Colon (tissue), 2 donors: Measurements from ENCODE around the gene CKAP2L.

Experiments used
- FAIRE-seq: peaks from 2 replicates; lab custom pipeline; 2012; peaks lifted over from hg19 to GRCh38; lab: Jason Lieb, UNC
- donor health status: control.
- donor health status: control.

Gene CKAP2L

DNA sequence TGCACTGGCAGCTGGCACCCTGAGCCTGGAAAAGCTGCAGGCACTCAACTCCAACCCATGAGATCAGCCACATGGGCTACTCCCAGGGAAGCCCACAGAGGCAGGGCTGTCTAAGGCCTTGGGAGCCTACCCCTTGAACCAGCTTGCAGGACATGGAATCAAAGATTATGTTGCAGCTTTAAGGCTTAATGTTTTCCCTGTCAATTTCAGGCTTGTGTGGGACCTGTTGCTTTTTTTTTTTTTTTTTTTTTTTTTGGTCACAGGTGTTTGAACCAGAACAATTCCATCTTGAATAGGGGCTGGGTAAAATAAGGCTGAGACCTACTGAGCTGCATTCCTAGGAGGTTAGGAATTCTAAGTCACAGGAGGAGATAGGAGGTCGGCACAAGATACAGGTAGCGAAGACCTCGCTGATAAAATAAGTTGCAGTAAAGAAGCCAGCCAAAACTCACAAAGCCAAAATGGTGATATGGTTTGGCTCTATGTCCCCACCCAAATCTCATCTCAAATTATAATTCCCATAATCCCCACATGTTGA, 27.4 kb upstream of the CKAP2L start:
- no peak for FAIRE-seq

GRCh38 chr2:112791019-112791418, 26.6 kb upstream of the CKAP2L start:
- no peak for FAIRE-seq

- no peak for FAIRE-seq
Observed at GRCh38 chr2:112790305-112790704, 25.9 kb upstream of the CKAP2L start.

DNA sequence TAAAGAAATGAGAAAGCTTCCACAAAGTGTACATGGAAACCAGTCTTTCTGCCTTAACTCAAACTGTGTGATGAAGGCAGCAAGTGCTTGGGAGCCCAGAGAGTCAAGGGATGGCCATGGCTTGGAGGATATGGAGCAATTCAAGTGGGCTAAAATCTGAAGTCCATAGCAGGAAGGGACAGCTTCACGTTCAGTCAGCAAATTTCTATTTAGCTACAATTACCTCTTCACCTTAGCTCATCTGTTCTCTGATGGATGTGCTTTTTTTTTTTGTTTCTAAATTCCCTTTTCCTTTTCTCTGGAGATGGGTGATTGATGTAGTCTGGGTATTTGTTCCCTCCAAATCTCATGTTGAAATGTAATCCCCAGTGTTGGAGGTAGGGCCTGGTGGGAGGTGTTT, 24.8 kb upstream of the CKAP2L start:
- FAIRE-seq: no peak

GRCh38 chr2:112788653-112789052, 24.2 kb upstream of the CKAP2L start:
- FAIRE-seq: no peak

DNA sequence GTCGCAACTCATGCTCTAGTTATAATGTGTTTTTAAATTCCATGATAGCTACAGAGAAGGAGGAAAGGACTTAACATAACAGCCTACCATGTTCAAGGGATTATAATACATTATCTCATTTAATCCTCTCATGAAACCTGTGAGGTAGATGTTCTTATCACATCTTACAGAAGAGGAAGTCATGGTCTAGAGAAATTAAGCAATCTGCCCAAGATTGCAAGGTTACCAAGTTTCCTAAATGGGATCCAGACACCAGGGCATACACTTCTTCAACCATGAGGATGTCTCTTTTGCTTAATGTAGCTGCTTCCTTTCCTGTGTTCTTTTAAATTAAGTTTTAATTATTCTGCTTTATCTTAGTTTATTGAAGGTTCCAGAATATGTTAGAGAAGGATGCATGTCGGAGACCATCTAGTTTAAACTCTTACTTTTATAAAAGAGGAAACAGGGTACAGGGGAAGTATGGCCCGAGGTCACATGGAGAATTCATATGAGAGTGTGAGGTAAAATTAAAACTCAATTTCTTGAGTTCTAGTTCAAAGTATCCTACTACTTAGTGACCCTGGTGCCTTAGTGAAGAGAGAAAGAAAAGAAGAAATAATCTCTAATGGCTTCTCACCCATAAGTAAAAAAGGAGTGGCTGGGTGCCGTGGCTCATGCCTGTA, 23.5 kb upstream of the CKAP2L start:
- no peak for FAIRE-seq

GRCh38 chr2:112787294-112787693, 22.9 kb upstream of the CKAP2L start:
- FAIRE-seq: no peak

DNA sequence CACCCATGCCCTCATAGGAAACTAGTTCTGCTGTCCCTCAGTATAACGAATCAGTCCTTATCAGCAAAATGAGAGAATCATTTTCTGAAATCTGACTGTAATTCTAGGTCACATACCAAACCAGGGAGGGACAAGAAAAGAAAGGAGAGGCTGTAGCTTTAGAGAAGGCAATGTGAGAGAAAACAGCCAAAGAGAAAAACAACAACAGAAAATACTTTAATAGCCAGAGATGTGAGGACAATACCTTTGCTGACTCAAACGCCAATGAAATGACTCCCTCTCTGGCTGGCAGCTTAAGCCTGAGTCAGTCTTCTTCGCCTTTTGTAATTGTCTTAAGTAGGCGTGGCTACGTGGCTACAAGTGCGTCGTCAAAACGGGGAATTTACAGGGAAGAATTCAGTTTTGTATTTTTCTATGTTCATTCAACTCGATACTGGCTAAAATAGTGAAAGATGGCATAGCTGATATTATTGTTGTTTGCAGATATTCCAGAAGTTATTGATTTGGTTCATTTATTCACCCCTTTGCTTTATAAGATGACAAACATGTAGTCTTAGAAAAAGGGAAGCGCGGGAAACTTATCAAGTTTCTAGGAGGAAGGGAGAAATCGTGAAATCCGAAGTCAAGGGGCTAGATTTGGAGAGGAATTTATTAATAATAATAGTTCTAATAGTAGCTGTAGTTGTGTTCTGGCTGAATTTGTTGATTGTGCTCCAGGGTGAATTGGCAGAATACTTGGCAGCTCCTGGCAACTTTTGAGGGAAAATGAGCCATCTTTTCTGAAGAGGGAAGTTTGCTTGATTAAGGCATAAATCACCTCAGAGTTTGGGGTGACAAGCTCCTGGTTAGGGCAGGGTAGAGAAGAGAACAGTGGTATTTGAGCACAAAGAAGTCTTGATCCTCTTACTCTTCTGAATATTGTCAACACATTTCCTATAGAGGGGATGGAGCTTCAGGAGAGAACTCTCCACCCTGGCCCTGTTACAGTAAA, 20.1 kb upstream of the CKAP2L start, which contains the start of gene IL1A:
Gene IL1A (minus strand): TSS at position 295 of the 991 bp plus-strand sequence. CDS start 723 bp downstream, outside the sequence.
- no peak for FAIRE-seq

- FAIRE-seq: no peak
Observed at GRCh38 chr2:112783187-112783714, 18.8 kb upstream of the CKAP2L start.

DNA sequence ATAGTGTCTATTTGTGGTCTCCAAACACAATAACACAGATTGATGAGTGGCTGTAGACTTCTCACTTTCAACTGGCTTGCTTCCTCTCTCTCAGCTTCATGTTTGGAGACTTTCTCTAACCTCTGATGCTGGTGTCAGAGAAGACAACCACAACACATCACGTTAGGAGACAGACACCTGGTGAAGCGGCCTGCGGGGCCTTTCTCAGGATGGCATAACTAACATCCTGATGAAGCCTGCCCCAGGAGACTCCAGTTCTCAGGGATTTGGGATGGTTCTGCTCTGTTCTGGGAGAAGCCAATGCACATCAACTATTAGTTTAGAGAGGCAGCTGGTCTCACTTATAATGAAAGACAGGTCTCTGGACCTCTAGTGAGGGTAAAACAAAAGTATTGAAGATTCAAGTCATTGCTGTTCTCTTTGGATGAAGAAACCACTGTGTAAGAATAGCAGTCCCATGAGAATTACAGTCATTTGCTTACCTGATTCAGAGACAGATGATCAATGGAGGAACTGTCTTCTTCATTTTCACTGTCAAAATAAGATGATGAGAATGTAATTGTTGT, 17.9 kb upstream of the CKAP2L start:
- no peak for FAIRE-seq

DNA sequence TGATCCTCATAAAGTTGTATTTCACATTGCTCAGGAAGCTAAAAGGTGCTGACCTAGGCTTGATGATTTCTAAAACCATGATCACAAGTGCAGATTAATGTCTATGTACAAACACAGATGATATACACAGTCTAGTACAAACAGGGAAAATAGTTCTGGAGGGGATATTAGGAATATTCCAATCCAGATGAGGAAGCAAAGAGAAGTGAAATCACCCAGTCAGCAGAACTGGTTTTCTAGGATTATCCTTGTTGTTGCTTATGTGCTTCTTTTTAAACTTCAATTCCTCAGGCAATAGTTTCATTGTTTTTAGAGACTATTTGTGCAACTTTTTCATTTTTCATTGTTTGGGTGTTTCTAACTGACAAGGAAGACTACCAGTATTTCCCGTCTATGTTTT, 15.2 kb upstream of the CKAP2L start:
- no peak for FAIRE-seq

DNA sequence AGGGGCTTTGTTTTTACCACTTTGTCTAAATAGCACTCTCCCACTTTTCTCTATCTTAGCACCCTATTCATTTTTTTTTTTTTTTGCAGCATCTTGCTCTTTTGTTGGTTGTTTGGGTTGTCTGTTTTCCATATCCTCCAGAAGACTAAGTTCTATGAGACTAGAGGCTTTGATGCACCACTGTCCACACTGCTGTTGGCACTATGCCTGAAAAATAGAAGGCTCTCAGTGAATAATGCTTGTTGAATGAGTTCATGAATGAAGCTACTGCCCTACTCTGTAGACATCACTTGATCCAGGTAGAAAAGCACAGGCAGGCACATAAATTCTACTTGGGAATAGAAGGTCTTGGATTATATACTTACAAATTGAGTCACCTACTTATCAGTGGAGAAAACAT, 12.6 kb upstream of the CKAP2L start:
- FAIRE-seq: no peak

GRCh38 chr2:112776113-112776512, 11.7 kb upstream of the CKAP2L start:
- FAIRE-seq: no peak

GRCh38 chr2:112774536-112775285, 10.3 kb upstream of the CKAP2L start:
- FAIRE-seq: no peak

DNA sequence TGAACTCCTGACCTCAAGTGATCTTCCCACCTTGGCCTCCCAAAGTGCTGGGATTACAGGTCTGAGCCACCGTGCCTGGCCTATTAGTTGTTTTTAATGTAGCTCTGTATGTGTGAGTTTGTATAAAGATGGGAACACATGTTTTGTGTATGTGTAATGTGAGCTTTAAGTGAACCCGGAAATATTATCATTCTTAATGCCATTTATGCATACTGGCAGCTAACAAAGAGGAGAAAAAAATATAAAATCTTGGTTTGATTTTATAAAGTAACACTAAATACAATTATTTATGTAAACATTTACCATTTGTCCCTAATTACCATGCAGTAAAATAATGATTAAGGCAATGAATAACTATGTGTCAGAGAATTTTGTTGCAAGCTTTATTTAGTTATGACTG, 9.1 kb upstream of the CKAP2L start:
- FAIRE-seq: no peak

DNA sequence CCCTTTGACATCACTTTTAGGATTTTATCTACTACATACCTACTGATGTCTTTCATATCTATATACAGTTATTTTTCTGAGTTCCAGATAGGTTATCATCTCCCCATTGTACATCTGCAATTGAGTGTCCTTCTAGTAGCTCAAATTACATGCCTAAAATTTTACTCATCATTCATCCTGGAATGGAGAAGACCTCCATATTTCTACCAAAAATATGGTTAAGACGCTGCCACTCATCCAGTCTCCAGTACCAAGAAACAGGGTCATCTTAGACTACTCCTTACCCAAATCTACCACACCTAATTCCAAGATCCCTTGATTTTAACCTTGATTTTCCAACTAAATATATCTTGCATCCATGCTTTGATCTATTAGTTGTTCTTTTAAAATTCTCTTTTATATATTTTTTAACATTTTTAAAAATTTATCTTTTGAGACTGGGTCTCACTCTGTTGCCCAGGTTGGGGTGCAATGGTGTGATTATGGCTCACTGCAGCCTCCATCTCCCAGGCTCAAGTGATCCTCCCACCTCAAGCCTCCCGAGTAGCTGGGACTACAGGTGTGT, 8.6 kb upstream of the CKAP2L start:
- FAIRE-seq: no peak

DNA sequence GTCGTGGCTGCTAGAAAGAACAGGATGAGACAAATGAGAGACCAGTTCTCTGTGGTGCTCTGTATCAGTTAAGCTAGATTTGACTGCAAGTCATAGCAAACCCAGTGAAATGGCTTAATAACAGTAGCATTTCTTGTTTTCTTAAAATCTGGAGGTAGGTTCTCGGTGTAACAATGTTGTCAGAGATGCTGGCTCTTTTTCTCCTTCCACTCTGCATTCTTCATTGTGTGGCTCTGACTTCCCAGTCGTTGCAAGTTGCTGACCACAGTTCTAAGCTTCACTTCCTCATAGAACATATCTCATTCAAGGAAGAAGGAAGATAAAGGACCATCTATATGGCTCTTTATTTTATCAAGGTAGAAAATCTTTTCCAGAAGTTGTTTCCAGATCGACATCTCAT, 7.9 kb upstream of the CKAP2L start:
- no peak for FAIRE-seq

- FAIRE-seq: no peak
Observed at GRCh38 chr2:112768432-112768831, 4.0 kb upstream of the CKAP2L start.

GRCh38 chr2:112767693-112768330, 3.4 kb upstream of the CKAP2L start:
- FAIRE-seq: no peak

GRCh38 chr2:112765251-112765650, 842 bp upstream of the CKAP2L start:
- FAIRE-seq: no peak

DNA sequence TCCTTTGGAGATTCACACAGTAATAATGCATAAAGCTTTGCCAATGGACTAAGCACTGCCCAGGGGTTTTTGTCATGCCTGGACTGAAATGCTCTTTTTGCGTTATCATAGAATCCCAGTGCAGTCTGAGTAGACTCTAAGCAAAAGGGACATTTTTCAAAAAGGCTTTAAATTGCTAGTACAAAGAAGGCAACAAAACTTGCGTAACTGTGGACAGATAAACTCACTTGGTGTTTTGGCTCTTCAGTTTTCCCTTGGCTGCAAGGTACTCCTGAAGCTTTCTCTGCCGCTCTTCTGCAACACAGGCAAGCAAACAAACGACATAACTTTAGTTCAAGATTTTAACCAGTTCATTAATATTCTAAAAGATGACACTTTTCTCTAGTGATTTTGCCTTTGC, 2.1 kb downstream of the CKAP2L start:
- no peak for FAIRE-seq
